Neural cell (in vitro differentiated cells): ENCODE data around the gene ZNF536. TPM values are rescaled to one million over a fixed set of nuclear protein-coding genes. Genes with fewer than 3 reads are reported as not detected.

Source experiments
- H2AFZ ChIP-seq: fragments of 200-600, 300-800 bp; sonication (generic), shearing (Covaris generic); 2 replicates; pipeline ENCODE4 v1.6.0; 2014; ENCODE audit warnings: low read depth, mild to moderate bottlenecking, antibody characterized with exemption, low read length, moderate library complexity
- H3F3A ChIP-seq: fragments of 200-600 bp; shearing (Covaris generic); 2 replicates; pipeline ENCODE4 v1.6.1; 2016; ENCODE audit warnings: mild to moderate bottlenecking, moderate library complexity, mixed read lengths, antibody characterized with exemption, low read length; ENCODE audit not compliant: insufficient read depth, poor library complexity, severe bottlenecking
- H3K27ac ChIP-seq: fragments of 200-600, 300-800 bp; sonication (generic), shearing (Covaris generic); 2 replicates; pipeline ENCODE4 v1.5.1; 2014; ENCODE audit warnings: mild to moderate bottlenecking, low read length, moderate library complexity
- H3K27me3 ChIP-seq: fragments of 300-800, 200-600 bp; sonication (generic), shearing (Covaris generic); 2 replicates; pipeline ENCODE4 v1.6.0; 2014; ENCODE audit warnings: mild to moderate bottlenecking, low read depth, low read length, moderate library complexity; ENCODE audit not compliant: insufficient read depth
- H3K36me3 ChIP-seq: fragments of 300-800, 200-600 bp; sonication (generic), shearing (Covaris generic); 2 replicates; pipeline ENCODE4 v1.5.1; 2014; ENCODE audit warnings: mild to moderate bottlenecking, antibody characterized with exemption, low read length, moderate library complexity; ENCODE audit not compliant: insufficient read depth
- H3K4me2 ChIP-seq: fragments of 300-800, 200-600 bp; sonication (generic), shearing (Covaris generic); 2 replicates; pipeline ENCODE4 v1.6.0; 2014; ENCODE audit warnings: mild to moderate bottlenecking, low read length
- H3K4me3 ChIP-seq: fragments of 300-800, 200-600 bp; sonication (generic), shearing (Covaris generic); 2 replicates; pipeline ENCODE4 v1.5.1; 2014; ENCODE audit warnings: mild to moderate bottlenecking, low read length, moderate library complexity
- H3K79me2 ChIP-seq: fragments of 200-600 bp; shearing (Covaris generic); replicated peaks from 2 replicates; pipeline ENCODE4 v1.6.0; 2014; ENCODE audit warnings: mild to moderate bottlenecking, low read length, moderate library complexity; ENCODE audit not compliant: insufficient read depth
- H3K9ac ChIP-seq: fragments of 300-800, 200-600 bp; sonication (generic), shearing (Covaris generic); 2 replicates; pipeline ENCODE4 v1.6.1; 2016; ENCODE audit warnings: mild to moderate bottlenecking, low read length, mixed read lengths
- H3K9me2 ChIP-seq: fragments of 200-600 bp; shearing (Covaris generic); 2 replicates; pipeline ENCODE4 v1.6.1; 2016; ENCODE audit warnings: mild to moderate bottlenecking, low read length, mixed read lengths; ENCODE audit not compliant: insufficient read depth
- H3K9me3 ChIP-seq: fragments of 200-600, 300-800 bp; sonication (generic), shearing (Covaris generic); 2 replicates; pipeline ENCODE4 v1.6.1; 2016; ENCODE audit warnings: mild to moderate bottlenecking, mixed run types, low read length, moderate library complexity, mixed read lengths
- H4K20me1 ChIP-seq: fragments of 200-600 bp; shearing (Covaris generic); 2 replicates; pipeline ENCODE4 v1.6.1; 2016; ENCODE audit warnings: mild to moderate bottlenecking, mixed run types; ENCODE audit not compliant: insufficient read depth
- CTCF ChIP-seq: fragments of 450-650 bp; IDR thresholded peaks from 2 replicates; pipeline ENCODE4 v1.5.1; 2014; ENCODE audit warnings: antibody characterized with exemption, mild to moderate bottlenecking, moderate library complexity; ENCODE audit not compliant: poor library complexity, severe bottlenecking
- EP300 ChIP-seq: fragments of 450-650 bp; conservative IDR thresholded peaks from 2 replicates; pipeline ENCODE4 v1.6.1; 2014; ENCODE audit warnings: antibody characterized with exemption, mild to moderate bottlenecking, moderate library complexity; ENCODE audit not compliant: poor library complexity, severe bottlenecking
- EZH2 ChIP-seq: fragments of 200-600, 300-800 bp; shearing (Covaris generic), sonication (generic); IDR thresholded peaks from 2 replicates; pipeline ENCODE4 v1.6.1; 2014; ENCODE audit warnings: antibody characterized with exemption, low read length, borderline replicate concordance, mild to moderate bottlenecking; ENCODE audit not compliant: insufficient read depth, poor library complexity, severe bottlenecking
- MXI1 ChIP-seq: fragments of 450-650 bp; conservative IDR thresholded peaks from 2 replicates; pipeline ENCODE4 v1.6.1; 2014; ENCODE audit warnings: antibody characterized with exemption, mild to moderate bottlenecking; ENCODE audit not compliant: poor library complexity, severe bottlenecking
- POLR2AphosphoS5 ChIP-seq: IDR thresholded peaks from 2 replicates; pipeline ENCODE4 v1.6.1; 2012
- RAD21 ChIP-seq: fragments of 450-650 bp; conservative IDR thresholded peaks from 2 replicates; pipeline ENCODE4 v1.6.1; 2014; ENCODE audit warnings: antibody characterized with exemption, mild to moderate bottlenecking, moderate library complexity
- REST ChIP-seq: IDR thresholded peaks from 2 replicates; pipeline ENCODE4 v1.6.1; 2012; ENCODE audit warnings: borderline replicate concordance
- SMC3 ChIP-seq: fragments of 450-650 bp; conservative IDR thresholded peaks from 2 replicates; pipeline ENCODE4 v1.6.1; 2014; ENCODE audit warnings: antibody characterized with exemption, mild to moderate bottlenecking, moderate library complexity; ENCODE audit not compliant: poor library complexity
- TAF1 ChIP-seq: IDR thresholded peaks from 2 replicates; pipeline ENCODE4 v1.6.1; 2012; ENCODE audit warnings: low read depth
- polyA plus RNA-seq: library from polyadenylated mRNA; depleted of rRNA; stranded (reverse); fragments of >200 nt; gene quantifications from 2 replicates; pipeline ENCODE4 v1.2.3, GENCODE V29; 2014

The ZNF536 gene
- polyA plus RNA-seq, 1 donor from 2014 or later, result 13.9 TPM

- Histone ChIP-seq H3K9me2 (no peaks in the 10 kb centered on the region), H3K27me3 (no peaks in the 10 kb centered on the region), H3K4me2 (no peak overlapping the region), H3K79me2 (no peaks in the 10 kb centered on the region), H3K4me3 (no peak overlapping the region), H3K9ac (no peak overlapping the region), H3K36me3 (no peaks in the 10 kb centered on the region), H3F3A (no peaks in the 10 kb centered on the region), H3K9me3 (no peaks in the 10 kb centered on the region), H2AFZ (no peak overlapping the region), H4K20me1 (no peaks in the 10 kb centered on the region), H3K27ac (no peak overlapping the region)
- TF ChIP-seq POLR2AphosphoS5 (no peak), CTCF (no peak), SMC3 (no peak), RAD21 (no peak), EP300 (no peak), EZH2 (no peak), REST (no peak), MXI1 (no peak)
These were observed 35.9 kb upstream of the ZNF536 start for GRCh38 chr19:30336290-30336689.

- no peaks in the 10 kb centered on the region for H3K27me3 ChIP-seq
- H3K9ac ChIP-seq, result no peak overlapping the region
- TF ChIP-seq SMC3 (no peak), REST (no peak), TAF1 (no peak), RAD21 (no peak), EZH2 (no peak), MXI1 (no peak), POLR2AphosphoS5 (no peak), CTCF (no peak), EP300 (no peak)
- H3K27ac ChIP-seq, result no peak overlapping the region
- no peak overlapping the region for H3K4me2 ChIP-seq
- no peaks in the 10 kb centered on the region for H3K9me3 ChIP-seq
- H3F3A ChIP-seq, result no peaks in the 10 kb centered on the region
- H2AFZ ChIP-seq, result no peak overlapping the region
- no peak overlapping the region for H3K4me3 ChIP-seq
- no peaks in the 10 kb centered on the region for H3K9me2 ChIP-seq
- no peaks in the 10 kb centered on the region for H4K20me1 ChIP-seq
- no peaks in the 10 kb centered on the region for H3K36me3 ChIP-seq
- H3K79me2 ChIP-seq, result no peaks in the 10 kb centered on the region
These were observed 34.1 kb upstream of the ZNF536 start for GRCh38 chr19:30338041-30338456.
